Measurements from ENCODE around the gene MERTK.

DNA sequence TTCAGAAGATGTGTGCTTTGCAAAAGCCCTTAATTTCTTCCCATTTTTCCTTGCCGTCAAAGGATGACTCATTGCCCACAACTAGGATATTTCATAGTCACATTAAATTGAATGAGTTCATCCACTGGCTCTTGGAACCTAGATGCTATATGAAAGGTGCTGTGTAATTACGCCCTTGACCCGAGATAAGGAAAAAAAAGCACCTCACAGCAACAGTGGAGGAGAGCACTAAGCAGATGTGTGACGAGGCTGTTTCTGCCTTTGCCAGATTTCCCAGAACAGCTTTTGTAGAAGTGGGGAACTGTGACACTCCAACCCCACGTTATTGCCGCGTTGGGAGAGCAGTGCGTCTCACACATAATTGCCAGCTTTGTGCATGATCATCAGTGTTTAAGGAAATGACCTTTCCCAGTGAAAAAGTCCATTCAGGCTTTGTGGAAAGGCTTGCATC is 123.4 kb downstream of the MERTK start:
- no peak for TF ChIP-seq EZH2 (IDR thresholded peaks at IDR 0.05; ENCODE audit: borderline replicate concordance, low read depth, low read length, poor library complexity, severe bottlenecking)
- TF ChIP-seq, protein P1, sequence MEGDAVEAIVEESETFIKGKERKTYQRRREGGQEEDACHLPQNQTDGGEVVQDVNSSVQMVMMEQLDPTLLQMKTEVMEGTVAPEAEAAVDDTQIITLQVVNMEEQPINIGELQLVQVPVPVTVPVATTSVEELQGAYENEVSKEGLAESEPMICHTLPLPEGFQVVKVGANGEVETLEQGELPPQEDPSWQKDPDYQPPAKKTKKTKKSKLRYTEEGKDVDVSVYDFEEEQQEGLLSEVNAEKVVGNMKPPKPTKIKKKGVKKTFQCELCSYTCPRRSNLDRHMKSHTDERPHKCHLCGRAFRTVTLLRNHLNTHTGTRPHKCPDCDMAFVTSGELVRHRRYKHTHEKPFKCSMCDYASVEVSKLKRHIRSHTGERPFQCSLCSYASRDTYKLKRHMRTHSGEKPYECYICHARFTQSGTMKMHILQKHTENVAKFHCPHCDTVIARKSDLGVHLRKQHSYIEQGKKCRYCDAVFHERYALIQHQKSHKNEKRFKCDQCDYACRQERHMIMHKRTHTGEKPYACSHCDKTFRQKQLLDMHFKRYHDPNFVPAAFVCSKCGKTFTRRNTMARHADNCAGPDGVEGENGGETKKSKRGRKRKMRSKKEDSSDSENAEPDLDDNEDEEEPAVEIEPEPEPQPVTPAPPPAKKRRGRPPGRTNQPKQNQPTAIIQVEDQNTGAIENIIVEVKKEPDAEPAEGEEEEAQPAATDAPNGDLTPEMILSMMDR (conservative IDR thresholded peaks at IDR 0.05; ENCODE audit: low read depth, low read length), result no peak

All from A673 (cell line).